ENCODE results near the gene PADI3.
"Not testable (repeated sequence)": the region's sequence is repeated elsewhere in the genome, so short reads cannot be mapped to it uniquely, and the experiment has no call there.

Gene PADI3

GRCh38 chr1:17241780-17242074 lies 7.2 kb upstream of the PADI3 start:
- H3K4me3 Mint-ChIP-seq; H3K9me3 Mint-ChIP-seq; H3K36me3 Mint-ChIP-seq (ENCODE audit: low read depth); H3K27me3 Mint-ChIP-seq; H3K4me1 Mint-ChIP-seq (ENCODE audit: low read depth); H3K27ac Mint-ChIP-seq; DNase-seq: not testable (repeated sequence)

- no peak overlapping the region for H3K27ac Mint-ChIP-seq
- DNase-seq = no peak
- no peaks in the 10 kb centered on the region for H3K36me3 Mint-ChIP-seq (ENCODE audit: low read depth)
- peaks cover 3% of the 10 kb centered on the region for H3K27me3 Mint-ChIP-seq
- no peak overlapping the region for H3K4me3 Mint-ChIP-seq
- H3K9me3 Mint-ChIP-seq = no peaks in the 10 kb centered on the region
- no peaks in the 10 kb centered on the region for H3K4me1 Mint-ChIP-seq (ENCODE audit: low read depth)
Measured at GRCh38 chr1:17243274-17243673, 5.6 kb upstream of the PADI3 start.

GRCh38 chr1:17244821-17245740 lies 3.8 kb upstream of the PADI3 start:
- Mint-ChIP-seq H3K27me3 (peaks cover 13% of the 10 kb centered on the region), H3K4me1 (ENCODE audit: low read depth) (no peaks in the 10 kb centered on the region), H3K9me3 (no peaks in the 10 kb centered on the region), H3K27ac (no peak overlapping the region), H3K4me3 (no peak overlapping the region), H3K36me3 (ENCODE audit: low read depth) (no peaks in the 10 kb centered on the region)
- DNase-seq = no peak

GRCh38 chr1:17245816-17246325 lies 3.0 kb upstream of the PADI3 start:
- Mint-ChIP-seq H3K9me3 (no peaks in the 10 kb centered on the region), H3K27ac (no peak overlapping the region), H3K36me3 (ENCODE audit: low read depth) (no peaks in the 10 kb centered on the region), H3K4me3 (no peak overlapping the region), H3K27me3 (peaks cover 21% of the 10 kb centered on the region), H3K4me1 (ENCODE audit: low read depth) (no peaks in the 10 kb centered on the region)
- no peak for DNase-seq

- Mint-ChIP-seq H3K27me3 (peaks cover 20% of the 10 kb centered on the region), H3K4me3 (no peak overlapping the region), H3K4me1 (ENCODE audit: low read depth) (peaks cover 1% of the 10 kb centered on the region), H3K36me3 (ENCODE audit: low read depth) (no peaks in the 10 kb centered on the region), H3K9me3 (no peaks in the 10 kb centered on the region), H3K27ac (no peak overlapping the region)
- no peak for DNase-seq
Measured at GRCh38 chr1:17246971-17247370, 1.9 kb upstream of the PADI3 start.

GRCh38 chr1:17250601-17251000 lies 1.7 kb downstream of the PADI3 start:
- DNase-seq = no peak
- H3K4me3 Mint-ChIP-seq = no peak overlapping the region
- no peak overlapping the region for H3K27ac Mint-ChIP-seq
- H3K36me3 Mint-ChIP-seq (ENCODE audit: low read depth) = no peaks in the 10 kb centered on the region
- H3K9me3 Mint-ChIP-seq = no peaks in the 10 kb centered on the region
- H3K4me1 Mint-ChIP-seq (ENCODE audit: low read depth) = peaks cover 1% of the 10 kb centered on the region
- H3K27me3 Mint-ChIP-seq = peaks cover 22% of the 10 kb centered on the region

GRCh38 chr1:17251246-17251645 lies 2.3 kb downstream of the PADI3 start:
- Mint-ChIP-seq H3K4me3 (no peak overlapping the region), H3K27ac (no peak overlapping the region), H3K27me3 (peaks cover 28% of the 10 kb centered on the region), H3K4me1 (ENCODE audit: low read depth) (peaks cover 1% of the 10 kb centered on the region), H3K36me3 (ENCODE audit: low read depth) (no peaks in the 10 kb centered on the region), H3K9me3 (no peaks in the 10 kb centered on the region)
- no peak for DNase-seq

- Mint-ChIP-seq H3K4me1 (ENCODE audit: low read depth) (peaks cover 1% of the 10 kb centered on the region), H3K36me3 (ENCODE audit: low read depth) (no peaks in the 10 kb centered on the region), H3K4me3 (no peak overlapping the region), H3K27ac (no peak overlapping the region), H3K9me3 (no peaks in the 10 kb centered on the region), H3K27me3 (peaks cover 28% of the 10 kb centered on the region)
- DNase-seq = no peak
Measured at GRCh38 chr1:17251701-17252376, 2.9 kb downstream of the PADI3 start.

GRCh38 chr1:17255336-17255735 lies 6.4 kb downstream of the PADI3 start:
- peaks cover 1% of the 10 kb centered on the region for H3K4me1 Mint-ChIP-seq (ENCODE audit: low read depth)
- H3K27me3 Mint-ChIP-seq = peaks cover 29% of the 10 kb centered on the region
- no peak for DNase-seq
- no peak overlapping the region for H3K27ac Mint-ChIP-seq
- no peak overlapping the region for H3K4me3 Mint-ChIP-seq
- H3K9me3 Mint-ChIP-seq = no peaks in the 10 kb centered on the region
- no peaks in the 10 kb centered on the region for H3K36me3 Mint-ChIP-seq (ENCODE audit: low read depth)

GRCh38 chr1:17258116-17258757 lies 9.3 kb downstream of the PADI3 start:
- DNase-seq = no peak
- Mint-ChIP-seq H3K27me3 (peaks cover 27% of the 10 kb centered on the region), H3K4me1 (ENCODE audit: low read depth) (no peaks in the 10 kb centered on the region), H3K4me3 (no peak overlapping the region), H3K36me3 (ENCODE audit: low read depth) (no peaks in the 10 kb centered on the region), H3K9me3 (no peaks in the 10 kb centered on the region), H3K27ac (no peak overlapping the region)

- no peaks in the 10 kb centered on the region for H3K9me3 Mint-ChIP-seq
- no peak for DNase-seq
- H3K27ac Mint-ChIP-seq = no peak overlapping the region
- H3K4me3 Mint-ChIP-seq = no peak overlapping the region
- H3K36me3 Mint-ChIP-seq (ENCODE audit: low read depth) = no peaks in the 10 kb centered on the region
- H3K27me3 Mint-ChIP-seq = peaks cover 27% of the 10 kb centered on the region
- no peaks in the 10 kb centered on the region for H3K4me1 Mint-ChIP-seq (ENCODE audit: low read depth)
Measured at GRCh38 chr1:17258758-17259130, 9.8 kb downstream of the PADI3 start.

- DNase-seq = no peak
- H3K4me3 Mint-ChIP-seq = no peak overlapping the region
- H3K9me3 Mint-ChIP-seq = no peaks in the 10 kb centered on the region
- H3K36me3 Mint-ChIP-seq (ENCODE audit: low read depth) = no peaks in the 10 kb centered on the region
- H3K4me1 Mint-ChIP-seq (ENCODE audit: low read depth) = no peaks in the 10 kb centered on the region
- H3K27me3 Mint-ChIP-seq = peaks cover 27% of the 10 kb centered on the region
- no peak overlapping the region for H3K27ac Mint-ChIP-seq
Measured at GRCh38 chr1:17259233-17259873, 10.5 kb downstream of the PADI3 start.

GRCh38 chr1:17260264-17260663 lies 11.4 kb downstream of the PADI3 start:
- Mint-ChIP-seq H3K9me3 (no peaks in the 10 kb centered on the region), H3K4me1 (ENCODE audit: low read depth) (no peaks in the 10 kb centered on the region), H3K36me3 (ENCODE audit: low read depth) (no peaks in the 10 kb centered on the region), H3K4me3 (no peak overlapping the region), H3K27me3 (peaks cover 27% of the 10 kb centered on the region), H3K27ac (no peak overlapping the region)
- DNase-seq = no peak

- Mint-ChIP-seq H3K27ac (no peak overlapping the region), H3K27me3 (peaks cover 24% of the 10 kb centered on the region), H3K36me3 (ENCODE audit: low read depth) (no peaks in the 10 kb centered on the region), H3K4me1 (ENCODE audit: low read depth) (no peaks in the 10 kb centered on the region), H3K4me3 (no peak overlapping the region), H3K9me3 (no peaks in the 10 kb centered on the region)
- DNase-seq = no peak
Measured at GRCh38 chr1:17260738-17261137, 11.8 kb downstream of the PADI3 start.
